Measurements from ENCODE around the gene PHACTR2. TPM values are rescaled to one million over a fixed set of nuclear protein-coding genes. Genes with fewer than 3 reads are reported as not detected.

PHACTR2 gene
- total and polyA plus RNA-seq, 2 of the 13 experiments (the other 11 are each of a cell fraction or from before 2014, with no cell fraction given) = 11.3 to 28.2 TPM

DNA sequence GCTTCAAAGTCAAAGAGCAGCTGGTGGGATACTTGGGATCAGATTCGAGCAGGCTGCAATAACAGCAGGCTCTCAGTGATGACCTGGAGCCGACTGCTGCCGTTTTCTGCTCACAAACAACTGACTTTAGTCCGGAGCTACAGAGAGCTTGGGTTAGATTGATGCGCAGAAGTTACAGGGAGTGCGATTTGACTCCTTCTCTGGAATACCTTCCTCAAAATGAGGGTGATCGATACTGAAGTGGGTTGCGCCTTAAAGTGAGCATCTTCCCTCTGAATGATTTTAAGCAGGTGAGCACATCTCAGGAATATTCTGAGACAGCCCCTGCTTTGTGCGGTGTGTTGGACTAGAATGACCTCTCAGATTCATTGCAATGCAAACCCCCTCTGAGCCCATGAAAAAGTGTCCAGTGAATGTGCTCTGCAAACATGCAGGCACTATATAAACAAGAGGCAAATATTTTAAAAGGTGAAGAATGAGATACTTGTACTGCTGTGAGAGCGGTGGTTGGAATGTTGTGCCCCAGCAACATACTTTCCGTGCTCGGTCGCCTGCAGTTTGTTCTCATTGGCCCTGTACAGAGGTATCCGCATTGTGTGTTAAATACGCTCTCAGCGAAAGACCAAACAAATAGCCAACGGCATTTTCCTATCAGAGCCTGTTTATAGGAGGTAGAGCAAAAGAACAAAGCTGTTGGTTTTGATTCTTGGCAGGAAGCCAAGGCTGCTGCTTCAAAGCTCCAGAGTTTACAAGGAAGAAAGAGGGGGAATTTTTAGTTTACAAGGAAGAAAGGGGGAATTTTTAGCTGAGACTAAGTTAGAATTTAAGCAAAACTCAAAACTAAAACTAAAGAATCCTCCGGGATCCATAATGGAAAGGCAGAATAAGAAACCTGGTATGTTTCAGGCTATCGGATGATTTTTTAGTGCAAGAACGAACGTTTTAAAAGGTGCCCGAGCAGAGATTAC is 67.7 kb downstream of the PHACTR2 start (continued):
- TF ChIP-seq, protein P1, sequence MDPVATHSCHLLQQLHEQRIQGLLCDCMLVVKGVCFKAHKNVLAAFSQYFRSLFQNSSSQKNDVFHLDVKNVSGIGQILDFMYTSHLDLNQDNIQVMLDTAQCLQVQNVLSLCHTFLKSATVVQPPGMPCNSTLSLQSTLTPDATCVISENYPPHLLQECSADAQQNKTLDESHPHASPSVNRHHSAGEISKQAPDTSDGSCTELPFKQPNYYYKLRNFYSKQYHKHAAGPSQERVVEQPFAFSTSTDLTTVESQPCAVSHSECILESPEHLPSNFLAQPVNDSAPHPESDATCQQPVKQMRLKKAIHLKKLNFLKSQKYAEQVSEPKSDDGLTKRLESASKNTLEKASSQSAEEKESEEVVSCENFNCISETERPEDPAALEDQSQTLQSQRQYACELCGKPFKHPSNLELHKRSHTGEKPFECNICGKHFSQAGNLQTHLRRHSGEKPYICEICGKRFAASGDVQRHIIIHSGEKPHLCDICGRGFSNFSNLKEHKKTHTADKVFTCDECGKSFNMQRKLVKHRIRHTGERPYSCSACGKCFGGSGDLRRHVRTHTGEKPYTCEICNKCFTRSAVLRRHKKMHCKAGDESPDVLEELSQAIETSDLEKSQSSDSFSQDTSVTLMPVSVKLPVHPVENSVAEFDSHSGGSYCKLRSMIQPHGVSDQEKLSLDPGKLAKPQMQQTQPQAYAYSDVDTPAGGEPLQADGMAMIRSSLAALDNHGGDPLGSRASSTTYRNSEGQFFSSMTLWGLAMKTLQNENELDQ (CRISPR knock-in tag; IDR thresholded peaks at IDR 0.05; ENCODE audit: borderline replicate concordance) = no peak
- TF ChIP-seq, protein P2, sequence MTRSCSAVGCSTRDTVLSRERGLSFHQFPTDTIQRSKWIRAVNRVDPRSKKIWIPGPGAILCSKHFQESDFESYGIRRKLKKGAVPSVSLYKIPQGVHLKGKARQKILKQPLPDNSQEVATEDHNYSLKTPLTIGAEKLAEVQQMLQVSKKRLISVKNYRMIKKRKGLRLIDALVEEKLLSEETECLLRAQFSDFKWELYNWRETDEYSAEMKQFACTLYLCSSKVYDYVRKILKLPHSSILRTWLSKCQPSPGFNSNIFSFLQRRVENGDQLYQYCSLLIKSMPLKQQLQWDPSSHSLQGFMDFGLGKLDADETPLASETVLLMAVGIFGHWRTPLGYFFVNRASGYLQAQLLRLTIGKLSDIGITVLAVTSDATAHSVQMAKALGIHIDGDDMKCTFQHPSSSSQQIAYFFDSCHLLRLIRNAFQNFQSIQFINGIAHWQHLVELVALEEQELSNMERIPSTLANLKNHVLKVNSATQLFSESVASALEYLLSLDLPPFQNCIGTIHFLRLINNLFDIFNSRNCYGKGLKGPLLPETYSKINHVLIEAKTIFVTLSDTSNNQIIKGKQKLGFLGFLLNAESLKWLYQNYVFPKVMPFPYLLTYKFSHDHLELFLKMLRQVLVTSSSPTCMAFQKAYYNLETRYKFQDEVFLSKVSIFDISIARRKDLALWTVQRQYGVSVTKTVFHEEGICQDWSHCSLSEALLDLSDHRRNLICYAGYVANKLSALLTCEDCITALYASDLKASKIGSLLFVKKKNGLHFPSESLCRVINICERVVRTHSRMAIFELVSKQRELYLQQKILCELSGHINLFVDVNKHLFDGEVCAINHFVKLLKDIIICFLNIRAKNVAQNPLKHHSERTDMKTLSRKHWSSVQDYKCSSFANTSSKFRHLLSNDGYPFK (CRISPR knock-in tag; IDR thresholded peaks at IDR 0.05; ENCODE audit: borderline replicate concordance) = 0 out of 2 replicates have a peak, but pooled peaks have one; percentile 26
- TF ChIP-seq NFKB2 (CRISPR knock-in tag; IDR thresholded peaks at IDR 0.05; ENCODE audit: borderline replicate concordance) (no peak), RFX3 (CRISPR knock-in tag; IDR thresholded peaks at IDR 0.05) (no peak), ZBTB7A (CRISPR knock-in tag; IDR thresholded peaks at IDR 0.05) (no peak), HNRNPL (IDR thresholded peaks at IDR 0.05; ENCODE audit: low read depth, low read length) (no peak), ZNF430 (CRISPR knock-in tag; IDR thresholded peaks at IDR 0.05) (peak; percentile 52; the same call in 1 of the 2 replicates), ZNF44 (CRISPR knock-in tag; IDR thresholded peaks at IDR 0.05) (peak; percentile 42; the same call in 1 of the 2 replicates), GTF2F1 (IDR thresholded peaks at IDR 0.05; ENCODE audit: low read length) (peak; percentile 83), EP300 (IDR thresholded peaks at IDR 0.05; ENCODE audit: low read depth in 2 of 2, low read length in 2 of 2) (peak; percentile 93), EP300 (CRISPR knock-in tag; IDR thresholded peaks at IDR 0.05; ENCODE audit: borderline replicate concordance) (peak; percentile 94), GRHL1 (CRISPR knock-in tag; conservative IDR thresholded peaks at IDR 0.05) (no peak), GTF3A (CRISPR knock-in tag; conservative IDR thresholded peaks at IDR 0.05) (no peak), RXRA (CRISPR knock-in tag; IDR thresholded peaks at IDR 0.05) (peak; percentile 96)
- TF ChIP-seq, protein P3, sequence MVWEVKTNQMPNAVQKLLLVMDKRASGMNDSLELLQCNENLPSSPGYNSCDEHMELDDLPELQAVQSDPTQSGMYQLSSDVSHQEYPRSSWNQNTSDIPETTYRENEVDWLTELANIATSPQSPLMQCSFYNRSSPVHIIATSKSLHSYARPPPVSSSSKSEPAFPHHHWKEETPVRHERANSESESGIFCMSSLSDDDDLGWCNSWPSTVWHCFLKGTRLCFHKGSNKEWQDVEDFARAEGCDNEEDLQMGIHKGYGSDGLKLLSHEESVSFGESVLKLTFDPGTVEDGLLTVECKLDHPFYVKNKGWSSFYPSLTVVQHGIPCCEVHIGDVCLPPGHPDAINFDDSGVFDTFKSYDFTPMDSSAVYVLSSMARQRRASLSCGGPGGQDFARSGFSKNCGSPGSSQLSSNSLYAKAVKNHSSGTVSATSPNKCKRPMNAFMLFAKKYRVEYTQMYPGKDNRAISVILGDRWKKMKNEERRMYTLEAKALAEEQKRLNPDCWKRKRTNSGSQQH (CRISPR knock-in tag; IDR thresholded peaks at IDR 0.05; ENCODE audit: low read depth) = no peak

All from HepG2 (cell line).